ACC112 (cell line): ENCODE data around the gene YWHAB.
A peak's percentile ranks its signal among the peaks of the same experiment; 100 is the strongest.

Experiments
- H2AFZ ChIP-seq: fragments of 200-600 bp; sonication (generic); one replicate; pipeline ENCODE4 v1.6.0; 2017; ENCODE audit warnings: antibody characterized with exemption, low read length; ENCODE audit not compliant: unreplicated experiment
- H3K27ac ChIP-seq: fragments of 200-600 bp; sonication (generic); 2 replicates; pipeline ENCODE4 v1.5.1; 2014; ENCODE audit warnings: low read depth, mild to moderate bottlenecking, antibody characterized with exemption, low read length, moderate library complexity
- H3K27me3 ChIP-seq: fragments of 200-600 bp; sonication (generic); 2 replicates; pipeline ENCODE4 v1.6.1; 2014; ENCODE audit warnings: mild to moderate bottlenecking, antibody characterized with exemption, low read length, moderate library complexity, mixed read lengths; ENCODE audit not compliant: insufficient read depth
- H3K36me3 ChIP-seq: fragments of 200-600 bp; sonication (generic); 2 replicates; pipeline ENCODE4 v1.6.1; 2016; ENCODE audit warnings: mild to moderate bottlenecking, antibody characterized with exemption, low read length, moderate library complexity, mixed read lengths; ENCODE audit not compliant: insufficient read depth
- H3K4me1 ChIP-seq: fragments of 200-600 bp; sonication (generic); one replicate; pipeline ENCODE4 v1.6.1; 2016; ENCODE audit warnings: low read length, mixed read lengths; ENCODE audit not compliant: insufficient read depth, unreplicated experiment, control insufficient read depth
- H3K4me3 ChIP-seq: fragments of 200-600 bp; sonication (generic); 2 replicates; pipeline ENCODE4 v1.5.1; 2014; ENCODE audit warnings: mild to moderate bottlenecking, low read depth, low read length
- H3K79me2 ChIP-seq: fragments of 200-600 bp; sonication (generic); one replicate; pipeline ENCODE4 v1.6.0; 2016; ENCODE audit warnings: low read length; ENCODE audit not compliant: control insufficient read depth, unreplicated experiment, insufficient read depth

The YWHAB gene

DNA sequence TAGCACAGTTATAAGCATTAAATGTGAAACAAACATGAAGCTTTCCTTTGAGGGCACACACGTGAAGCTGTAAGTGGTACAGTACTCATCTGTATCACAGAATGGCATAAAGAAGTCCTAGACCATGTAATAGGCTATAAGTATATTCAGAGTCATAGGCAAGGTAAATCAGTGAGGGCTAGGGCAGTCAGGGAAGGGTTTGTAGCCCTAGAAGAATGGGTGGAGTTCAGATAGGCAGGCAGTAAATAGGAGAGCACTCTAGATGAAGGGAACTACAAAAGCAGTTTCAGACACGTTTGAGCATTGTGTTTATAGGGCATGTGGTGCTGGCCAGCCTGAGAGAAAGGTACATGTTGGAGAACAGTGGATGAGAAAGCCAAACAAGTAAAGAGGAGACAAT lies 9.5 kb downstream of the YWHAB start:
- Histone ChIP-seq H2AFZ (no peak overlapping the region), H3K79me2 (peaks cover 97% of the 10 kb centered on the region), H3K27me3 (no peaks in the 10 kb centered on the region), H3K4me3 (no peak overlapping the region), H3K27ac (no peak overlapping the region), H3K4me1 (peaks cover 32% of the 10 kb centered on the region), H3K36me3 (peaks cover 22% of the 10 kb centered on the region; the same call in 1 of the 2 replicates)

DNA sequence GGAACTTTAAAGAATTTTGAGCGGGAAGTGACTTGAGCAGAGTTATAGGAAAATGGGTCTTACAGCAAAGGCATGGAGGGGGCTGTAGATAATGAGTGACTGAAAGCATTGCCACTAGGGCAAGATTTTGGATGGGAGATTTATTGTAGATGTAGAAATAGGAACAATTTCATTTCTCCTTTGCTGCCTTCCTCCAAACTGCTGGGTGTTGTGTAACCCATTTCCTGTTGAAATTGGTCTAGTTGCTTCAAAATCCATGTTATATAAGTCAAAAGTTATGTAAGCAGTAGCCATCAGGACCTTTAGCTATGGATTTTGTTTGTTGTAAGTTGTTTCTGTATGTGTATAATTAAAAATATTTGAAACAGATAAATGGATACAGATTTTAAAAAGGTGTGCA lies 11.1 kb downstream of the YWHAB start:
- Histone ChIP-seq H3K79me2 (peaks cover 98% of the 10 kb centered on the region), H2AFZ (no peak overlapping the region), H3K36me3 (peaks cover 17% of the 10 kb centered on the region; the same call in 1 of the 2 replicates), H3K4me1 (peaks cover 39% of the 10 kb centered on the region), H3K4me3 (peak overlapping the region; percentile 12; the same call in 1 of the 2 replicates), H3K27me3 (no peaks in the 10 kb centered on the region), H3K27ac (peak overlapping the region; percentile 16; the same call in 1 of the 2 replicates)

DNA sequence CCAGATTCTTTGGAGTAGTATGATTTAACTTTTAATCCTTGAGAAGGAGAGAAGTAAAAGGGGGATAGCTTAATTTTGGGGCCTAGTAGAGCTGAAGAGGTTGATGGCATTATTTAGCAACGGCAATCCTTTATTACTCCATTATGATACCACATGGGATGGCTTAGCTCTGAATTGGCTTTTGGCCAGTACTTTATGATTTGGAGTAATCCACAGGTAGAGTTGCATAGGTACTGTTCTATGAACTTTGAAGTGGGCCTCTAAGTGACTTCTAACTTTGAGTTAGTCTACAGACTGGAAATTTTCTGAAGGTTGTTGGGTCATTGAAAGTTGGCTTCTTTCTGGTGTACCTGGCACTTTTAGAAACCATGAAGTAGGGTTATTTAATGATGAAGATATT lies 11.6 kb downstream of the YWHAB start:
- Histone ChIP-seq H3K27ac (no peak overlapping the region), H3K4me1 (peaks cover 43% of the 10 kb centered on the region), H3K4me3 (no peak overlapping the region), H3K36me3 (peaks cover 12% of the 10 kb centered on the region; the same call in 1 of the 2 replicates), H3K79me2 (peaks cover 98% of the 10 kb centered on the region), H2AFZ (no peak overlapping the region), H3K27me3 (no peaks in the 10 kb centered on the region)

DNA sequence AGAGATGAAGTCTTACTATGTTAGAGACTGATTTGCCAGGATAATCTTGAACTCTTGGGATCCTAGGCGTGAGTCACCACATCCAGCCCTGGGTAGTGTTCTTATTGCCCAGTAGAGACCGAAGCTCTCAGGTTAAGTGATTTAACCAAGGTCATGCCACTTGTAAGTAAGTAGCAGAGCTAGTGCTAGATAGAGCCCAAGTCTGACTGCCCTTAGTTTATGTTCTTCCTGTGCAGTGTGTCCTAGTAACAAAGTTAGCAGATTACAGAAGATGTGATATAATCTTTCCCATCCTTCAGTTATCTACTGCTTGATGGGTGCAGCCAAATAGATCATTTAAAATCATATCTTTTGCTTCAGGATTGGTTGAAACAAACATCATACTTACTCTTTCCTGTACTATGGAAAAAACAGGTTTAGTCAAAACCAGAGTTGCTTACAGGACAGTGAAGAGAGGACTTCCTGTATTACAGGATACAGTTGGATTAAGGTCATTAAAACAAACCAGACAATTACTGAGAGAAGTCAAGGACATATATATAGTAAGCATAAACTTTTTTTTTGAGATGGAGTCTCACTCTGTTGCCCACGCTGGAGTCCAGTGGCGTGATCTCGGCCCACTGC lies 14.8 kb downstream of the YWHAB start:
- no peak overlapping the region for H3K27ac ChIP-seq
- peaks cover 29% of the 10 kb centered on the region for H3K36me3 ChIP-seq
- no peak overlapping the region for H3K4me3 ChIP-seq
- no peaks in the 10 kb centered on the region for H3K27me3 ChIP-seq
- H2AFZ ChIP-seq, result no peak overlapping the region
- peaks cover 35% of the 10 kb centered on the region for H3K4me1 ChIP-seq
- peaks cover 75% of the 10 kb centered on the region for H3K79me2 ChIP-seq

DNA sequence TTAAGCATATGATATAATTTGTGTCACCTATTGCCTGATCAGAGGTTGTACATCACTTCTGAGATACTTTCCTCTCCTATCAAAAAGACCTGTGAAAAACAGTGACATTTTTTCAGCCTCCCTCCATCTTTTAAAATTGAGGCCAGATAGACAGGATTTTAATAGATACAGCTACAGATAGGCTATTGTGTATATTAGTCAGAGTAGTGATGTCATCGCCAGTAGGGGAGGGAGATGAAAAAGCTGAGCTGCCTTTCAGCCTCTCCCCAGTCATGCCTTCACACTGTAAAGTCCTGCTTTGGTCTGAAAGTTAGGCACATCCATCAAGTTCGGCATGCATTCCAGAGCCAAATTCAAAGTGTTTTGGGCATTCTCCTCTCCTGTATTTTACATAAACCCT lies 16.5 kb downstream of the YWHAB start:
- H3K27ac ChIP-seq, result no peak overlapping the region
- H3K36me3 ChIP-seq, result peaks cover 29% of the 10 kb centered on the region
- H2AFZ ChIP-seq, result no peak overlapping the region
- peaks cover 59% of the 10 kb centered on the region for H3K79me2 ChIP-seq
- no peak overlapping the region for H3K4me3 ChIP-seq
- H3K27me3 ChIP-seq, result no peaks in the 10 kb centered on the region
- peaks cover 19% of the 10 kb centered on the region for H3K4me1 ChIP-seq

DNA sequence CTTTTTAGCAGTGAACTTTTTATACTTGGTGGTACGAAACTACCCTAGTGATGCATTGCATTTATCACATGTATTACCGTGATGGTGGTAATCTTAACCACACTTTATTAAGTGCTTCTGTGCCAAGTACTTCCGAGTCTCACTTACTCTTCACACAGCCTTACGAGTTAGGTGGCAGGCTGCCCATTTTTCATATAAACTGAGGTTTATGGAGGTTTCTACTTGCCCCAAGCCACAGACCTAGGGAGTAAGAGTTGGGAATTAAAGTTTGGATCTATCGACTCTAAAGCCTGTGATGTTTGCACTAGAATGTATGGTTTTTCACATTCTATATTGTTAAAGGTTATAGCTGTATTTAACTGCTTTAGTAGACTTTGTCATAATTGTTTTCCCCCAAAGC lies 18.9 kb downstream of the YWHAB start:
- peaks cover 13% of the 10 kb centered on the region for H3K4me1 ChIP-seq
- peaks cover 29% of the 10 kb centered on the region for H3K36me3 ChIP-seq
- no peaks in the 10 kb centered on the region for H3K27me3 ChIP-seq
- no peak overlapping the region for H3K4me3 ChIP-seq
- H3K27ac ChIP-seq, result no peak overlapping the region
- H3K79me2 ChIP-seq, result peaks cover 35% of the 10 kb centered on the region
- no peak overlapping the region for H2AFZ ChIP-seq

DNA sequence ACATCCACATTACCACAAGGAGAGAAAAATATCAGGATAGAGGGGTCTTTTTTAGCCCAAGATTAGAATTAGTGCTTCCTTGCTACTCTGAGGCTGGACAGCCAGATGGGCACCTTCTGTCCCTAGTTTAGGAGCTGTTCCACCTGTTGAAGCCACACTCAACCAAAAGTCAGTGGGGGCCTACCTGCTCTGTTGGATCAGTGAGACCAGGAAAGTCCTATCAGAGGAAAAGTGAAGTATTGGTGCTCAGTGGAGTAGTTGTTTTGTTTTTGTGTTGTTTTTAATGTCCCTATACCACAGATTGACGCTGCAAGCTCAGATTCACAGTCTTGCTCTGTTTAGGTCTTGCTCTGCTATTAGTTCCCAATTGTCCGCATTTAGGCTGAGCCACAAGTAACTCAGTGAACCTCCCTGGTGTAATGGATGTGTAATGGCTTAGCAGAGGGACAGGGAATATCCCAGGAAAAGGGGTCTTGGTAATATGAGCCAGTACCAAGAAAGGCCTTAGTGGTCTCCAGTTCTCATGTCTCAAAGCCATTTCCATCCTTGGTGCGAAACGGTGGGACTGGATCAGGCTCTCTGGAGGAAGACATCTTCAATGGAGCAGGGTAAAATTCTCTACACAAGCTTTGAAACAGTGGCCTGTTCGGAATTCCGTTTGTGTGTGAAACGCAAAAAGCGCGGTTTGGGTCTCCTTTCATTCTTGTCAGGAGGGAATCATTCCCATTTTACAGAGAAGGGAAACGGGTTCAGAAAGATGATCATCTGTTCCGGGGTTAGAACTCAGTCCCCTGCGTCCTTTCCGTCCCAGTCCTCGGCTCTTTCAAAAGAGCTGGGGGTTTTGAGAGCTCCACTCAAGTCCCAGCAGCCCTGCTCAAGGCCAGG lies 23.7 kb downstream of the YWHAB start:
- Histone ChIP-seq H3K4me1 (no peaks in the 10 kb centered on the region), H3K79me2 (peaks cover 8% of the 10 kb centered on the region), H2AFZ (no peak overlapping the region), H3K4me3 (peak overlapping the region; percentile 79), H3K36me3 (peaks cover 10% of the 10 kb centered on the region), H3K27me3 (no peaks in the 10 kb centered on the region), H3K27ac (no peak overlapping the region; the same call in 1 of the 2 replicates)

DNA sequence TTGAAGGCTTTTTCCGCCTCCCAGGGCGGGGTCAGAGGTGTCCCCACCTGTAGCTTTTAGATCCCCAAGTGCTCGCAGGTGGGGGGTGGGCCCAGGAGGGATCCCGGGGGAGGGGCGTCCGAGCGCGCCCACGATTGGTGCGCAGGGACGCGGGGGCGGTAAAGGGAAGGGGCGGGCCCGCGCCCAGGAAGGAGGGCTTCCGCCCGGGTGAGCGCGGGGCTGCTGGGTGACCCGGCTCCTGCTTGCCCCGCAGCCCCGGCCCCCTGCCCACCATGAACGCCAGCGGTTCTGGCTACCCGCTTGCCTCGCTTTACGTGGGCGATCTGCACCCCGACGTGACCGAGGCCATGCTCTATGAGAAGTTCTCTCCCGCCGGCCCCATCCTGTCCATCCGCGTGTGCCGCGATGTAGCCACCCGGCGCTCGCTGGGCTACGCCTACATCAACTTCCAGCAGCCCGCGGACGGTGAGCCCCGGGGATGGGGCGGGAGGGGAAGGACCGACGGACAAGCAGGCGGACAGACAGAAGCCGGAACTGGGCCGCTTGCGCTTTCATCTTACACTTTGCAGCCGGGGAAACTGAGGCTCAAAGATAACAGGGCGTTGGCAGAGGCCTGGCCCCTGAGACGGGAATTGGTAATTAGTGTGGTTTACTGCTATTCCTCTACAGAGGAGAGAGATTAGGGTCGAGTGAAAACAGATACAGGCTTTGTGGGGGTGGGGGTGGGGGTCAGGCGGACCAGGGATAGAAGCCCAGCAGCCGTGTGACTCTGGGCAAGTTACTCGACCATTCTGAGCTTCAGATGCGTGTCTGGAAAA lies 24.6 kb downstream of the YWHAB start, which contains the start of gene PABPC1L:
Gene PABPC1L (plus strand): TSS at position 189 of the 818 bp plus-strand sequence. CDS start 84 bp downstream, at position 273.
- no peak within 1 kb of the TSS; the same call in 1 of the 2 replicates for H3K27ac ChIP-seq

DNA sequence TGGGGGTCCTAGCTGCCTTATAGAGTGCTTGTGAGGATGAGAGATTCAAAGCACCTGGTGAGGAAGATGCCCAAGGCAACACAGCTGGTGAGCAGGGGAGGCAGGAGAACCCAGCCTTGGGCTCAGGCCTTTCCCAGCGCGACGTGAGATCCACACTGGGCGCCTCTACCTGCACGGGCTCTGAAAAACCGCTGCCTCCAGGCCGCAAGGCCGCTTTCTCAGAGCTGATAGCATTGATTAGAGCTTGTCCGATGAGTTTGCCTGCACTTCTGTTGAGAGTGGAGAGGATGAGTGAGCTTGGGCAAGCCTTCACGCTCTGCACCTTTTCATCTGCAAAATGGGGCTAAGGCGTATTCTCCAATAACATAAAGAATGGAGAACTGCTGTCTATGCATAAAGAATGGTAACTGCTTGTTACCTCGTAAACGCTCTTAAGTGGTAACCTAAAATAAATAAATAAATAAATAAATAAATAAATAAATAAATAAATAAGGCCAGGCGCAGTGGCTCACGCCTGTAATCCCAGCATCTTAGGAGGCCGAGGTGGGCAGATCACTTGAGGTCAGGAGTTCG lies 25.3 kb downstream of the YWHAB start:
- Histone ChIP-seq H3K79me2 (peaks cover 8% of the 10 kb centered on the region), H3K27me3 (no peaks in the 10 kb centered on the region), H3K36me3 (no peaks in the 10 kb centered on the region), H2AFZ (peak overlapping the region; percentile 74), H3K4me3 (peak overlapping the region; percentile 79), H3K27ac (no peak overlapping the region), H3K4me1 (no peaks in the 10 kb centered on the region)

More for the DNA sequence above, 24.6 kb downstream of the YWHAB start, which contains the start of gene PABPC1L:
- peak within 1 kb of the TSS; percentile 74 for H2AFZ ChIP-seq
- peak within 1 kb of the TSS; percentile 79 for H3K4me3 ChIP-seq
- no peaks in the 10 kb centered on the region for H3K4me1 ChIP-seq
- no peaks in the 10 kb centered on the region for H3K27me3 ChIP-seq
- H3K36me3 ChIP-seq, result peaks cover 2% of the 10 kb centered on the region
- H3K79me2 ChIP-seq, result peaks cover 8% of the 10 kb centered on the region
